ENCODE measurements around the gene MSANTD1. TPM values are rescaled to one million over a fixed set of nuclear protein-coding genes. Genes with fewer than 3 reads are reported as not detected.

The MSANTD1 gene
- total and polyA plus RNA-seq, 3 experiments from 2014 or later = 0.38 to 0.46 TPM; not detected in 1

DNA sequence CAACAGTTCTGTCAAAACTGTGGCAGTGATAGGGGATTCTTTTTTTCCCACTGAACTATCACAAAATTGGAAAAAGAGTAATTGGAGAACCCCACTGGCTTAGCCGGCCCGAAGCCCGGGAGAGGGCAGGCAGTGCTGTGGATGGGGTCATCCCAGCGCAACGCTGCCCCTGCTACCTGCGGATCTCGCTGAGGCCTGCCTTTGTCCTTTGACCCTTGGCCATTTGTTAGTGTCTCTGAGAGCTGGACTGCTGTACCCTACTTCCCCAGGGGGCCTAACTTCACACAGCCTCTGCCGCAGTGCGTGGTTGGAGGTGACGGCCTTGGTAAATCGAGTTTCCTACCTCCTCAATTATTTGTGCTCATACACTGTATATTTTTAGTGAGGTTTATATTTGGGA is 43.0 kb upstream of the MSANTD1 start:
- H3K9me3 Mint-ChIP-seq = peaks cover 0 to 2% (median 0%) of the 10 kb centered on the region in 5 donors
- H3K4me1 Mint-ChIP-seq = peaks cover 35 to 44% (median 42%) of the 10 kb centered on the region in 3 donors
- H3K4me3 ChIP-seq (ENCODE audit: low read length) = no peak overlapping the region
- H3K4me3 Mint-ChIP-seq = no peak overlapping the region
- no peak overlapping the region for H3K27ac ChIP-seq (ENCODE audit: low read depth, low read length)
- CTCF ChIA-PET = no interaction called here
- H3K27me3 Mint-ChIP-seq = no peaks in the 10 kb centered on the region
- H3K27me3 ChIP-seq (ENCODE audit: insufficient read depth, low read length, poor library complexity, severe bottlenecking) = no peaks in the 10 kb centered on the region
- POLR2A ChIA-PET = no interaction called here
- H3K36me3 Mint-ChIP-seq = peaks cover 17 to 53% (median 19%) of the 10 kb centered on the region in 3 donors
- H3K36me3 ChIP-seq (ENCODE audit: insufficient read depth, low read length) = peaks cover 36% of the 10 kb centered on the region
- H3K27ac Mint-ChIP-seq = no peak overlapping the region
- H3K9me3 ChIP-seq (ENCODE audit: low read length) = no peaks in the 10 kb centered on the region
- H3K4me1 ChIP-seq (ENCODE audit: insufficient read depth, low read length) = peaks cover 32% of the 10 kb centered on the region
- no peak for DNase-seq

DNA sequence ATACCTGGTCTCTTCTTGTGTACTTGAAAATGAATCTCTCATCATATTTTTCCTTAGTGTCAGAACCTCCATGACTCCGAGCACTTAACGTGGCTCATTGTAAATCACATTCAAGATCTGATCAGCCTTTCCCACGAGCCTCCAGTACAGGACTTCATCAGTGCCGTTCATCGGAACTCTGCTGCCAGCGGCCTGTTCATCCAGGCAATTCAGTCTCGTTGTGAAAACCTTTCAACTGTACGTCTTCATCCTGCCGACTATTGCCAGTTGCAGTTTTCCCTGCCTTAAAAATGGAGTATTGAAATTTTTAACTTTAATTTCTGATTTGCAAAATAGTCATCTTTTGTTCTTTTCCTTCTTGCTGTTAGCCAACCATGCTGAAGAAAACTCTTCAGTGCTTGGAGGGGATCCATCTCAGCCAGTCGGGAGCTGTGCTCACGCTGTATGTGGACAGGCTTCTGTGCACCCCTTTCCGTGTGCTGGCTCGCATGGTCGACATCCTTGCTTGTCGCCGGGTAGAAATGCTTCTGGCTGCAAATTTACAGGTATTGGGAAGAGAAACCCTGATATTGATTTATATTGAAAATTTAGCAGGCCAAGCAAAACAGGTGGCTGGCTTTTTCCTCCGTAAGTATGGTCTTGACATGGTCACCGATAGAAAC is 42.4 kb upstream of the MSANTD1 start:
- Histone ChIP-seq H3K27me3 (ENCODE audit: insufficient read depth, low read length, poor library complexity, severe bottlenecking) (no peaks in the 10 kb centered on the region), H3K27ac (ENCODE audit: low read depth, low read length) (no peak overlapping the region), H3K9me3 (ENCODE audit: low read length) (no peaks in the 10 kb centered on the region), H3K4me1 (ENCODE audit: insufficient read depth, low read length) (peaks cover 27% of the 10 kb centered on the region), H3K4me3 (ENCODE audit: low read length) (no peak overlapping the region), H3K36me3 (ENCODE audit: insufficient read depth, low read length) (peaks cover 36% of the 10 kb centered on the region)
- ChIA-PET CTCF (no interaction called here), POLR2A (no interaction called here)
- peak overlapping the region in 1 of 8 donors; percentile 50 for H3K27ac Mint-ChIP-seq
- H3K4me1 Mint-ChIP-seq = peaks cover 31 to 38% (median 36%) of the 10 kb centered on the region in 3 donors
- DNase-seq = no peak
- H3K4me3 Mint-ChIP-seq = no peak overlapping the region
- no peaks in the 10 kb centered on the region for H3K27me3 Mint-ChIP-seq
- H3K36me3 Mint-ChIP-seq = peaks cover 17 to 56% (median 19%) of the 10 kb centered on the region in 3 donors
- H3K9me3 Mint-ChIP-seq = peaks cover 0 to 2% (median 0%) of the 10 kb centered on the region in 5 donors

DNA sequence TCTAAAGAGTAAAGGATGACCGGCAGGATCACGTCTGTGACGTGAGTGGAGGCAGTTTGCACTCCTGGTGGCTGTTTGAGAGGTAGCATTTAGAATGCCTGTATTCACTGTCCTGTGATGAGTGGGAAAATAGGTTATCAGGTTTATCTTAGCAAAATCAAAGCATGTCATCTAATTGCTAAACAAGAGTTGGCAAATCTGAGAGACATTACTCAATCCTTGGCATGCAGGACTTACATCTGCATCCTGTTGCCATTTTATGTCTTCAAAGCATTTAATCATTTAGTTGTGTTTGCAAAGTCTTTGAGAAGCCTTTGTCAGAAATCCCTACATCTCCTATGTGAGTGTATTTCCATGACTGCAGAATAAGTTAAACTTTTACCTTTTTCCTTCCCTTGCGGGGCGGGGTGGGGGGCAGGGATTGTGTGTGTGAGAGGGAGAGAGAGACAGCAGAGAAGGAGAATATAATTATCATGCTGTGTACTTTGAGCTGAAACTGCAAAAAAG is 41.4 kb upstream of the MSANTD1 start:
- ChIA-PET CTCF (no interaction called here), POLR2A (no interaction called here)
- DNase-seq = no peak
- Histone ChIP-seq H3K27ac (ENCODE audit: low read depth, low read length) (no peak overlapping the region), H3K4me3 (ENCODE audit: low read length) (no peak overlapping the region), H3K4me1 (ENCODE audit: insufficient read depth, low read length) (peaks cover 17% of the 10 kb centered on the region), H3K27me3 (ENCODE audit: insufficient read depth, low read length, poor library complexity, severe bottlenecking) (no peaks in the 10 kb centered on the region), H3K9me3 (ENCODE audit: low read length) (no peaks in the 10 kb centered on the region), H3K36me3 (ENCODE audit: insufficient read depth, low read length) (peaks cover 44% of the 10 kb centered on the region)
- Mint-ChIP-seq H3K9me3 (peaks cover 0 to 2% (median 0%) of the 10 kb centered on the region in 5 donors), H3K27ac (peak overlapping the region in 1 of 8 donors; percentile 21), H3K4me1 (peaks cover 21 to 28% (median 26%) of the 10 kb centered on the region in 3 donors), H3K36me3 (peaks cover 17 to 66% (median 19%) of the 10 kb centered on the region in 3 donors), H3K4me3 (no peak overlapping the region), H3K27me3 (no peaks in the 10 kb centered on the region)

DNA sequence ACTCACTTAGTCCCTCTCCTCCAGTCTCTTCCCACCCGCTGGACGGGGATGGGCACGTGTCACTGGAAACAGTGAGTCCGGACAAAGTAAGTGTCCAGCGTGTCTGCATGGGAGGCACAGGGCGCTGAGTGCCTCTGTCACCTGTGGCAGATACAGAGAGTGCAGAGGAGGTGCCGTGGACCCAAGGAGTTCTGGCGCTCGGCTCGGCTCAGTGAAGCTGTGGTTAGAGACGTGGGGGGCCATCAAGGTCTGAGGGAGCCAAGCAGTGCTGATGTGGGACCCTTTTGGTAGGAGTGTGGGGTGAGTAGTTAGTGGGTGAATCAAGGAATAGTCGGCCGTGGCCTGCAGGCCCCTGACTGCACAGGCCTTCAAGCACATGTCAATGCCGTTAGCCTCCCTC is 40.1 kb upstream of the MSANTD1 start:
- Histone ChIP-seq H3K27me3 (ENCODE audit: insufficient read depth, low read length, poor library complexity, severe bottlenecking) (no peaks in the 10 kb centered on the region), H3K36me3 (ENCODE audit: insufficient read depth, low read length) (peaks cover 53% of the 10 kb centered on the region), H3K4me3 (ENCODE audit: low read length) (no peak overlapping the region), H3K9me3 (ENCODE audit: low read length) (no peaks in the 10 kb centered on the region), H3K4me1 (ENCODE audit: insufficient read depth, low read length) (peaks cover 4% of the 10 kb centered on the region), H3K27ac (ENCODE audit: low read depth, low read length) (no peak overlapping the region)
- Mint-ChIP-seq H3K27ac (no peak overlapping the region), H3K4me1 (peaks cover 8 to 15% (median 14%) of the 10 kb centered on the region in 3 donors), H3K27me3 (no peaks in the 10 kb centered on the region), H3K36me3 (peaks cover 17 to 78% (median 19%) of the 10 kb centered on the region in 3 donors), H3K4me3 (no peak overlapping the region), H3K9me3 (peaks cover 0 to 2% (median 0%) of the 10 kb centered on the region in 5 donors)
- DNase-seq = no peak
- ChIA-PET POLR2A (no interaction called here), CTCF (no interaction called here)

DNA sequence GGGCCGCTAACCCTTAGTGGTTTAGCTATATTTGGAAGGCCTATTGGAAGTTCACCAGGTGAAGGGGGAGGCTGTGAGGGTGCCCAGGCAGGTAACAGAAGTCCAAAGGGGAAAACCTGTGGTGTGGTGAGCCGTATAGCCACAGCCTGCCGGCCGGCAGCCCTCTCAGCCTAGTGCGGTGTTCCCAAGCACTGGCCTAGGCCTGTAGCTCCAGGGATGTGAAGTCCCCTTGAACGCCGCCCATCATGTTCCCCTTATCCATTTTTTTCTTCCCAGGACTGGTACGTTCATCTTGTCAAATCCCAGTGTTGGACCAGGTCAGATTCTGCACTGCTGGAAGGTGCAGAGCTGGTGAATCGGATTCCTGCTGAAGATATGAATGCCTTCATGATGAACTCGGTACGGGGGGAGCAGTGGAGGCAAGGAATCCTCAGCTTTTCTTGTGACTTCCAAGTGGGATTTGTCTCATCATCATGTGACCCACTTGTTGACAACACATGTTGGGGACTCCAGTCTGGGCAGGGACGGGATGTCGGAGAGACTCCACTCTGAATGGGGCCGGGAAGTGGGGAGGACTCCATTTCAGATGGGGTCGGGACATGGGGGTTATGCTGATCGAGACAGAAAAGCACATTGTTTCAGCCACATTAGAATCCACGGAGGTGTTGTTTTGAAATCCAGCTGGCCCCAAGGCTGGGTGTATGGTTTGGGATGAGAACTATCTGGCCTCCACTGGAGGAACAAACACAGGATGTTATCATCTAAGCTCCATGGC is 39.2 kb upstream of the MSANTD1 start:
- no peak overlapping the region for H3K4me3 ChIP-seq (ENCODE audit: low read length)
- Mint-ChIP-seq H3K36me3 (peaks cover 17 to 83% (median 22%) of the 10 kb centered on the region in 3 donors), H3K4me1 (peaks cover 4 to 6% (median 6%) of the 10 kb centered on the region in 3 donors), H3K27me3 (no peaks in the 10 kb centered on the region), H3K9me3 (peaks cover 0 to 2% (median 0%) of the 10 kb centered on the region in 5 donors), H3K27ac (peak overlapping the region in 1 of 8 donors; percentile 46), H3K4me3 (no peak overlapping the region)
- H3K27ac ChIP-seq (ENCODE audit: low read depth, low read length) = no peak overlapping the region
- no peaks in the 10 kb centered on the region for H3K27me3 ChIP-seq (ENCODE audit: insufficient read depth, low read length, poor library complexity, severe bottlenecking)
- no peak for DNase-seq
- no peaks in the 10 kb centered on the region for H3K4me1 ChIP-seq (ENCODE audit: insufficient read depth, low read length)
- CTCF ChIA-PET = interaction anchor here (2.3 kb wide), 1 partner anchor 16 kb away, joined by 9 read pairs; no protein-coding TSS in a partner anchor
- POLR2A ChIA-PET = no interaction called here
- H3K36me3 ChIP-seq (ENCODE audit: insufficient read depth, low read length) = peaks cover 56% of the 10 kb centered on the region
- H3K9me3 ChIP-seq (ENCODE audit: low read length) = no peaks in the 10 kb centered on the region

DNA sequence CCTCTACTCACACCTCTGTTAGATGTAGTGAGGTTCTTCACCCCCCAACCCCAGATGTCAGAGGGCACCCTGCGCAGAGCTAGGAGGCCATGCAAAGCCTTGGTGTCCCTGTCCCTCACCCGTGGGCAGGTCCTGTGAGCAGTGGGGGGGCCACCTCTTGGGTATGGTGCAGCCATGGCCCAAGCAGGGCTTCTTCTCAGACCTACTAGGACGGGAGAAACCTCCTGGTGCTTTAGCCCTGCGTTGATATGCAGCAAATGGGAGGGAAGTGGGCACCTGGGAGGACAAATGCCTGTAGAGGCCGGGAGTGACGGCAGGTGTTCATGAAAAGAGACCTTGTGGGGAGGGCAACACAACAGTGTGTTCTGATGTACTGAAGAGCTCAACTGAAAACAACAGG is 38.5 kb upstream of the MSANTD1 start:
- CTCF ChIA-PET = interaction anchor here (1.1 to 2.3 kb wide), 3 partner anchors 9 to 20 kb away, joined by 3 to 9 read pairs (median 3); no protein-coding TSS in a partner anchor
- Mint-ChIP-seq H3K36me3 (peaks cover 17 to 89% (median 24%) of the 10 kb centered on the region in 3 donors), H3K27me3 (no peaks in the 10 kb centered on the region), H3K9me3 (peaks cover 0 to 2% (median 0%) of the 10 kb centered on the region in 5 donors), H3K4me1 (peaks cover 3 to 4% (median 4%) of the 10 kb centered on the region in 3 donors), H3K27ac (peak overlapping the region in 2 of 8 donors; percentile 17 to 68), H3K4me3 (no peak overlapping the region)
- POLR2A ChIA-PET = interaction anchor here (0.6 to 1.1 kb wide), 3 partner anchors 11 to 279 kb away, joined by 4 to 7 read pairs (median 6); no protein-coding TSS in a partner anchor
- H3K4me1 ChIP-seq (ENCODE audit: insufficient read depth, low read length) = no peaks in the 10 kb centered on the region
- no peak overlapping the region for H3K27ac ChIP-seq (ENCODE audit: low read depth, low read length)
- H3K9me3 ChIP-seq (ENCODE audit: low read length) = no peaks in the 10 kb centered on the region
- no peak for DNase-seq
- H3K36me3 ChIP-seq (ENCODE audit: insufficient read depth, low read length) = peaks cover 61% of the 10 kb centered on the region
- no peak overlapping the region for H3K4me3 ChIP-seq (ENCODE audit: low read length)
- no peaks in the 10 kb centered on the region for H3K27me3 ChIP-seq (ENCODE audit: insufficient read depth, low read length, poor library complexity, severe bottlenecking)

DNA sequence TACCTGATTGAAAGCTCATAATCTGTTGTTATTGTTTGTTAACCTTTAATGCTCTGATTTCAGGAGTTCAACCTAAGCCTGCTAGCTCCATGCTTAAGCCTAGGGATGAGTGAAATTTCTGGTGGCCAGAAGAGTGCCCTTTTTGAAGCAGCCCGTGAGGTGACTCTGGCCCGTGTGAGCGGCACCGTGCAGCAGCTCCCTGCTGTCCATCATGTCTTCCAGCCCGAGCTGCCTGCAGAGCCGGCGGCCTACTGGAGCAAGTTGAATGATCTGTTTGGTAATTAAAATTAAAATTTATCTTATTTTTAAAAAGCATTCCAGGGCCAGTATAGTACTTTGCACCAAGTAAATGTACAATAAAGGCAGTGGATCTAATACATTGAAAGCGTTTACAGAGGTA is 37.1 kb upstream of the MSANTD1 start:
- H3K36me3 ChIP-seq (ENCODE audit: insufficient read depth, low read length) = peaks cover 60% of the 10 kb centered on the region
- Mint-ChIP-seq H3K27ac (no peak overlapping the region), H3K36me3 (peaks cover 10 to 90% (median 26%) of the 10 kb centered on the region in 3 donors), H3K9me3 (peaks cover 0 to 2% (median 0%) of the 10 kb centered on the region in 5 donors), H3K4me1 (peaks cover 0 to 4% (median 3%) of the 10 kb centered on the region in 3 donors), H3K27me3 (peaks cover 0 to 4% of the 10 kb centered on the region in 2 donors), H3K4me3 (no peak overlapping the region)
- CTCF ChIA-PET = interaction anchor here (1.0 to 2.3 kb wide), 4 partner anchors 8 to 22 kb away, joined by 3 to 9 read pairs (median 3); no protein-coding TSS in a partner anchor
- POLR2A ChIA-PET = no interaction called here
- no peaks in the 10 kb centered on the region for H3K27me3 ChIP-seq (ENCODE audit: insufficient read depth, low read length, poor library complexity, severe bottlenecking)
- H3K9me3 ChIP-seq (ENCODE audit: low read length) = no peaks in the 10 kb centered on the region
- DNase-seq = no peak
- H3K4me1 ChIP-seq (ENCODE audit: insufficient read depth, low read length) = no peaks in the 10 kb centered on the region
- H3K4me3 ChIP-seq (ENCODE audit: low read length) = no peak overlapping the region
- H3K27ac ChIP-seq (ENCODE audit: low read depth, low read length) = no peak overlapping the region

Measured in CD8-positive, alpha-beta memory T cell (primary cell).